Neural cell (in vitro differentiated cells): ENCODE measurements around the gene SEC14L3. TPM values are rescaled to one million over a fixed set of nuclear protein-coding genes. Genes with fewer than 3 reads are reported as not detected.

Experiments
- H2AFZ ChIP-seq: fragments of 200-600, 300-800 bp; sonication (generic), shearing (Covaris generic); 2 replicates; pipeline ENCODE4 v1.6.0; 2014; ENCODE audit warnings: low read depth, mild to moderate bottlenecking, antibody characterized with exemption, low read length, moderate library complexity
- H3F3A ChIP-seq: fragments of 200-600 bp; shearing (Covaris generic); 2 replicates; pipeline ENCODE4 v1.6.1; 2016; ENCODE audit warnings: mild to moderate bottlenecking, moderate library complexity, mixed read lengths, antibody characterized with exemption, low read length; ENCODE audit not compliant: insufficient read depth, poor library complexity, severe bottlenecking
- H3K27ac ChIP-seq: fragments of 200-600, 300-800 bp; sonication (generic), shearing (Covaris generic); 2 replicates; pipeline ENCODE4 v1.5.1; 2014; ENCODE audit warnings: mild to moderate bottlenecking, low read length, moderate library complexity
- H3K27me3 ChIP-seq: fragments of 300-800, 200-600 bp; sonication (generic), shearing (Covaris generic); 2 replicates; pipeline ENCODE4 v1.6.0; 2014; ENCODE audit warnings: mild to moderate bottlenecking, low read depth, low read length, moderate library complexity; ENCODE audit not compliant: insufficient read depth
- H3K36me3 ChIP-seq: fragments of 300-800, 200-600 bp; sonication (generic), shearing (Covaris generic); 2 replicates; pipeline ENCODE4 v1.5.1; 2014; ENCODE audit warnings: mild to moderate bottlenecking, antibody characterized with exemption, low read length, moderate library complexity; ENCODE audit not compliant: insufficient read depth
- H3K4me2 ChIP-seq: fragments of 300-800, 200-600 bp; sonication (generic), shearing (Covaris generic); 2 replicates; pipeline ENCODE4 v1.6.0; 2014; ENCODE audit warnings: mild to moderate bottlenecking, low read length
- H3K4me3 ChIP-seq: fragments of 300-800, 200-600 bp; sonication (generic), shearing (Covaris generic); 2 replicates; pipeline ENCODE4 v1.5.1; 2014; ENCODE audit warnings: mild to moderate bottlenecking, low read length, moderate library complexity
- H3K79me2 ChIP-seq: fragments of 200-600 bp; shearing (Covaris generic); replicated peaks from 2 replicates; pipeline ENCODE4 v1.6.0; 2014; ENCODE audit warnings: mild to moderate bottlenecking, low read length, moderate library complexity; ENCODE audit not compliant: insufficient read depth
- H3K9ac ChIP-seq: fragments of 300-800, 200-600 bp; sonication (generic), shearing (Covaris generic); 2 replicates; pipeline ENCODE4 v1.6.1; 2016; ENCODE audit warnings: mild to moderate bottlenecking, low read length, mixed read lengths
- H3K9me2 ChIP-seq: fragments of 200-600 bp; shearing (Covaris generic); 2 replicates; pipeline ENCODE4 v1.6.1; 2016; ENCODE audit warnings: mild to moderate bottlenecking, low read length, mixed read lengths; ENCODE audit not compliant: insufficient read depth
- H3K9me3 ChIP-seq: fragments of 200-600, 300-800 bp; sonication (generic), shearing (Covaris generic); 2 replicates; pipeline ENCODE4 v1.6.1; 2016; ENCODE audit warnings: mild to moderate bottlenecking, mixed run types, low read length, moderate library complexity, mixed read lengths
- H4K20me1 ChIP-seq: fragments of 200-600 bp; shearing (Covaris generic); 2 replicates; pipeline ENCODE4 v1.6.1; 2016; ENCODE audit warnings: mild to moderate bottlenecking, mixed run types; ENCODE audit not compliant: insufficient read depth
- EP300 ChIP-seq: fragments of 450-650 bp; conservative IDR thresholded peaks from 2 replicates; pipeline ENCODE4 v1.6.1; 2014; ENCODE audit warnings: antibody characterized with exemption, mild to moderate bottlenecking, moderate library complexity; ENCODE audit not compliant: poor library complexity, severe bottlenecking
- EZH2 ChIP-seq: fragments of 200-600, 300-800 bp; shearing (Covaris generic), sonication (generic); IDR thresholded peaks from 2 replicates; pipeline ENCODE4 v1.6.1; 2014; ENCODE audit warnings: antibody characterized with exemption, low read length, borderline replicate concordance, mild to moderate bottlenecking; ENCODE audit not compliant: insufficient read depth, poor library complexity, severe bottlenecking
- MXI1 ChIP-seq: fragments of 450-650 bp; conservative IDR thresholded peaks from 2 replicates; pipeline ENCODE4 v1.6.1; 2014; ENCODE audit warnings: antibody characterized with exemption, mild to moderate bottlenecking; ENCODE audit not compliant: poor library complexity, severe bottlenecking
- POLR2AphosphoS5 ChIP-seq: IDR thresholded peaks from 2 replicates; pipeline ENCODE4 v1.6.1; 2012
- RAD21 ChIP-seq: fragments of 450-650 bp; conservative IDR thresholded peaks from 2 replicates; pipeline ENCODE4 v1.6.1; 2014; ENCODE audit warnings: antibody characterized with exemption, mild to moderate bottlenecking, moderate library complexity
- REST ChIP-seq: IDR thresholded peaks from 2 replicates; pipeline ENCODE4 v1.6.1; 2012; ENCODE audit warnings: borderline replicate concordance
- SMC3 ChIP-seq: fragments of 450-650 bp; conservative IDR thresholded peaks from 2 replicates; pipeline ENCODE4 v1.6.1; 2014; ENCODE audit warnings: antibody characterized with exemption, mild to moderate bottlenecking, moderate library complexity; ENCODE audit not compliant: poor library complexity
- TAF1 ChIP-seq: IDR thresholded peaks from 2 replicates; pipeline ENCODE4 v1.6.1; 2012; ENCODE audit warnings: low read depth
- polyA minus RNA-seq: library from RNA; depleted of rRNA, polyadenylated mRNA; stranded (reverse); fragments of >200 nt; gene quantifications from 2 replicates; pipeline ENCODE4 v1.2.3, GENCODE V29; 2014
- polyA plus RNA-seq: library from polyadenylated mRNA; depleted of rRNA; stranded (reverse); fragments of >200 nt; gene quantifications from 2 replicates; pipeline ENCODE4 v1.2.3, GENCODE V29; 2014
- TF ChIP-seq, protein P1 (sequence below): fragments of 450-650 bp; IDR thresholded peaks from 2 replicates; pipeline ENCODE4 v1.5.1; 2014; ENCODE audit warnings: antibody characterized with exemption, mild to moderate bottlenecking, moderate library complexity; ENCODE audit not compliant: poor library complexity, severe bottlenecking

Gene SEC14L3
- polyA plus RNA-seq (not detected in 2 replicates), polyA minus RNA-seq (not detected in 2 replicates)

- Histone ChIP-seq H3K79me2 (no peaks in the 10 kb centered on the region), H3K4me3 (no peak within 1 kb of the TSS), H3K9ac (no peak within 1 kb of the TSS), H3F3A (no peaks in the 10 kb centered on the region), H3K9me2 (no peaks in the 10 kb centered on the region), H2AFZ (no peak within 1 kb of the TSS), H3K9me3 (no peaks in the 10 kb centered on the region), H3K27me3 (no peaks in the 10 kb centered on the region), H4K20me1 (no peaks in the 10 kb centered on the region), H3K36me3 (no peaks in the 10 kb centered on the region), H3K4me2 (no peak within 1 kb of the TSS), H3K27ac (no peak within 1 kb of the TSS)
- TF ChIP-seq REST (no peak), MXI1 (no peak), RAD21 (no peak), SMC3 (no peak), TAF1 (no peak), POLR2AphosphoS5 (no peak), EZH2 (no peak), EP300 (no peak)
- TF ChIP-seq, protein P1, sequence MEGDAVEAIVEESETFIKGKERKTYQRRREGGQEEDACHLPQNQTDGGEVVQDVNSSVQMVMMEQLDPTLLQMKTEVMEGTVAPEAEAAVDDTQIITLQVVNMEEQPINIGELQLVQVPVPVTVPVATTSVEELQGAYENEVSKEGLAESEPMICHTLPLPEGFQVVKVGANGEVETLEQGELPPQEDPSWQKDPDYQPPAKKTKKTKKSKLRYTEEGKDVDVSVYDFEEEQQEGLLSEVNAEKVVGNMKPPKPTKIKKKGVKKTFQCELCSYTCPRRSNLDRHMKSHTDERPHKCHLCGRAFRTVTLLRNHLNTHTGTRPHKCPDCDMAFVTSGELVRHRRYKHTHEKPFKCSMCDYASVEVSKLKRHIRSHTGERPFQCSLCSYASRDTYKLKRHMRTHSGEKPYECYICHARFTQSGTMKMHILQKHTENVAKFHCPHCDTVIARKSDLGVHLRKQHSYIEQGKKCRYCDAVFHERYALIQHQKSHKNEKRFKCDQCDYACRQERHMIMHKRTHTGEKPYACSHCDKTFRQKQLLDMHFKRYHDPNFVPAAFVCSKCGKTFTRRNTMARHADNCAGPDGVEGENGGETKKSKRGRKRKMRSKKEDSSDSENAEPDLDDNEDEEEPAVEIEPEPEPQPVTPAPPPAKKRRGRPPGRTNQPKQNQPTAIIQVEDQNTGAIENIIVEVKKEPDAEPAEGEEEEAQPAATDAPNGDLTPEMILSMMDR, result no peak
These were observed at the start of gene SEC14L3 for GRCh38 chr22:30471616-30472318. Gene SEC14L3 (minus strand): TSS chr22:30472017. CDS start chr22:30471958, 59 bp downstream.

DNA sequence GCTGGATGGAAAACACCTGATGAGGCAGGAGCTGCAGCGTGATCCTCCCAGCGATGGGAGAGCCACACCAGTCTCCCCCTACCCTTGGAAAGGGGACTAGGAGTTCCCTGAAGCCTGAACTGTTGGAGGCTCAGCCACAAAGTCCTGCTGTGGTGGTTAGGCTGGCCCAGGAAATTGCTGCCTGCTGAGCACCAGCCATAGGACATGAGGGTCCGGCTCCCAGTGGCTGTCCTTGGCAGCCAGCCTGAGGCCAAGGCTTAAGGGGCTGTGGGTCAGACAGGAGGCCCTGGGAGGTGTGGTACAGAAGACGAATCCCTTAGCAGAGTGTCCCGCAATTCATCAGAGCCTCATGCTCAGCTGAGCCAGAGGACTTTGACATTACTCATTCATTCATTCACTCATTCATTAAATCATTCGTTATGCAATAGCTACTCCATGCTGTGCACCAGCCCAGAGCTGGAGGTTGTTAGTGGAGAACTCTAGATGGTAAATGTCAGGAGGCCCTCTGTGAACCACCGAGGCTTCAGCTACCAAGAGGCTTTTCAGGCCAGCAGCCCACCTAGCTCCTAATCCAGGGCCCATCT lies 48.1 kb upstream of the SEC14L3 start:
- Histone ChIP-seq H3K27ac (no peak overlapping the region), H3F3A (no peaks in the 10 kb centered on the region), H3K79me2 (no peaks in the 10 kb centered on the region), H2AFZ (no peak overlapping the region), H3K9me3 (no peaks in the 10 kb centered on the region), H3K36me3 (no peaks in the 10 kb centered on the region), H4K20me1 (no peaks in the 10 kb centered on the region), H3K4me3 (no peak overlapping the region), H3K9me2 (no peaks in the 10 kb centered on the region), H3K27me3 (no peaks in the 10 kb centered on the region), H3K4me2 (no peak overlapping the region), H3K9ac (no peak overlapping the region)
- TF ChIP-seq, protein P1, result no peak
- TF ChIP-seq EZH2, result no peak
- TF ChIP-seq REST, result no peak
- TF ChIP-seq POLR2AphosphoS5, result no peak
